Heart left ventricle (tissue), 13 donors: Measurements from ENCODE around the gene RNF212.

Experiments used
- CTCF ChIP-seq, 12 donors: fragments of 200-600 bp; sonication (generic) in 4 of 12; IDR thresholded peaks; one replicate each; pipeline versions ENCODE4 v1.5.0 to v1.8.0; 2018 to 2022; ENCODE audit warnings: antibody characterized with exemption in 12 of 12, mild to moderate bottlenecking in 5 of 12
- POLR2A ChIP-seq, 2 donors: fragments of 450-650 bp; IDR thresholded peaks; one replicate each; pipeline ENCODE4 v1.6.1; 2017; ENCODE audit warnings: antibody characterized with exemption in 2 of 2, mild to moderate bottlenecking in 2 of 2, moderate library complexity in 2 of 2
- donor health status: ischemic (EF 13 %, LVEDD 7.1; RV severe dilation, severe dysfunction).
- donor health status: DM: no; HTN: yes; CAD: no.
- donor health status: DM: no; HTN: no; CAD: no.
- donor health status: ischemic (EF 25% LVEDD 6.9; RV normal size, moderate dysfunction).
- donor health status: ischemic (EF 25% LVEDD 5.7; RV mildly dilated, moderate dysfunction).
- donor health status: ischemic (EF 35%, LVEDD 5.7; RV mildly dilated, moderate dysfunction).
- donor health status: nonischemic (EF 11% LVEDD 7.7; RV severe dilation, severe dysfunction).
- donor health status: DM: yes; HTN: yes; CAD: no.
- donor health status: PGD.
- donor health status: ischemic (EF 29% LVEDD 5.4; RV normal size, mild dysfunction).
- donor health status: nonischemic (EF 23%, LVEDD 6.1; RV moderate dilation, normal function).

- TF ChIP-seq CTCF (IDR thresholded peaks at IDR 0.05): no peak
- TF ChIP-seq POLR2A (IDR thresholded peaks at IDR 0.05): no peak
These were observed 83.8 kb downstream of the RNF212 start for GRCh38 chr4:1029529-1029928.
